Spinal cord (tissue), 10 donors: ENCODE results near the gene PRIMA1. TPM values are rescaled to one million over a fixed set of nuclear protein-coding genes. Genes with fewer than 3 reads are reported as not detected.
A peak's percentile ranks its signal among the peaks of the same experiment; 100 is the strongest.

Experiments used
- DNase-seq, 6 donors: peaks; one replicate each; pipeline versions ENCODE4 v3.0.0 to v3.0.0-alpha.2; 2013 to 2015; ENCODE audit warnings: low spot score in 6 of 6, low read depth in 4 of 6
- H3K27ac ChIP-seq: one replicate; pipeline ENCODE4 v1.5.1; 2013; ENCODE audit warnings: low read depth, low read length, control low read depth
- H3K27me3 ChIP-seq: one replicate; pipeline ENCODE4 v1.6.1; 2013; ENCODE audit warnings: low read length; ENCODE audit not compliant: control insufficient read depth, insufficient read depth
- H3K36me3 ChIP-seq: one replicate; pipeline ENCODE4 v1.6.1; 2013; ENCODE audit warnings: low read length; ENCODE audit not compliant: control insufficient read depth, insufficient read depth
- H3K4me1 ChIP-seq: one replicate; pipeline ENCODE4 v1.6.1; 2013; ENCODE audit warnings: low read length; ENCODE audit not compliant: control insufficient read depth, insufficient read depth
- H3K4me3 ChIP-seq: one replicate; pipeline ENCODE4 v1.5.1; 2013; ENCODE audit warnings: low read depth, low read length, control low read depth
- H3K9me3 ChIP-seq: one replicate; pipeline ENCODE4 v1.6.1; 2013; ENCODE audit warnings: low read length; ENCODE audit not compliant: control insufficient read depth, insufficient read depth
- WGBS: methylation state at CpG from one replicate; pipeline ENCODE4 v1.1.5; 2013; ENCODE audit warnings: missing lambda C conversion rate; ENCODE audit not compliant: insufficient coverage; 5-methylcytosine and 5-hydroxymethylcytosine counted together
- polyA plus RNA-seq, 2 donors: library from polyadenylated mRNA; unstranded; fragments of 120-200 nt; gene quantifications; one replicate each; pipeline ENCODE4 v1.2.1, GENCODE V29; 2013; ENCODE audit not compliant: insufficient read length in 2 of 2
- total RNA-seq, 2 donors: library from RNA; depleted of rRNA in 1 of 2; stranded (reverse); fragments of 120-200 nt in 1 of 2; fragments of >200 nt in 1 of 2; gene quantifications; one replicate each; pipeline versions ENCODE4 v1.2.3 to v1.2.4, GENCODE V29; 2013 to 2014
- donor health status: healthy.

The PRIMA1 gene
- total and polyA plus RNA-seq, 4 donors: 4.5 to 27.8 (median 12.0) TPM

DNA sequence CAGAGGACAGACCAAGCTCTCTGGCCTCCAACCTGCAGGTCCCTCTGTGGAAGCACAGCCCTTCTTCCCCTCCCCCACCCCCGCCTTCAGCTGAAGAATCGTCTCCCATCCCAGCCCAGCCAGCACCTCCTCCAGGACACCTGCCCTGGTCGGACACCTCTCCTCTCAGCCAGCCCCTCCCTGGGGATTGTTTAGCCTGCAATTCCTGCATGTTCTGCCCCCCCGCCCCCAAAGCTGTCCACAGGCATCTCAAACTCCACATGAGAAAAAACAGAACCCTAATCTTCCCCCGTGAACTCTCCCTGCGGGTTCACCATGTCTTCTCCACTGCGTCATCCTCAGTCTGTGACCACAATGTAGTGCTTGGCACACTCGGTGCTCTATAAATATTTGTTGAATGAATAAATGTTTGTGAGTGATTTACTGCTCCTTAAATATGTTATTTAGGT is 24.1 kb downstream of the PRIMA1 start:
- Histone ChIP-seq H3K27me3 (no peaks in the 10 kb centered on the region), H3K27ac (peak overlapping the region; percentile 15), H3K36me3 (peaks cover 8% of the 10 kb centered on the region), H3K9me3 (no peaks in the 10 kb centered on the region), H3K4me1 (peaks cover 48% of the 10 kb centered on the region), H3K4me3 (no peak overlapping the region)
- 50% methylated on average over 1 of the region's 8 CpGs for WGBS
- peak in 1 of 6 donors; percentile 54 for DNase-seq

DNA sequence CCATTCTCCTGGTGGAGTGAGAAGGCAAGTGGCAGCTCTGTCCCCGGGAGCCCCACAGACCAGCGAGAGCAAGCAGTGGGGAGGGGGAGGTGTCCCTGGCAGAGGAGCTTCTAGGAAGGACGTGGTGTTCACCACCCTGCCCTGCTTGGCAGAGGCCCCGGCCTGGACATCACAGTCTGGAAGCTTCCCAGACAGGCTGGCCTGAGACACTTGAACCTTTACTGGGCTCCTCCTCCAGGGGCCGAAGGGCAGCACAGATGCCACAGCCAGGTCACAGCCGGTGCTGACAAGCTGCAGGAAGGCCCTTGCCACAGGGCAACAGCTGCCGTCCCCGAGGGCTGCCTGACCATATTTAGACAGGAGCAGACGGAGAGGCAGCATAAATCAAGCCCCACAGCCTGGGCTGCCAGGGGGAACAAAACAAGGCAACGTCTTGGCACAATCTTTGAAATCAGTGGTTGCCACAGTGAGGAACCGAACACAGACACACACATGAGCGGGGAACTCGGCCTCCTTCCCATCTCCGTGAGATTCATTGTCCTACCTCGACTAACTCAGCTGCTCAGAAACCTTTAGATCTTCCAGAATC is 28.5 kb downstream of the PRIMA1 start:
- Histone ChIP-seq H3K27ac (peak overlapping the region; percentile 78), H3K36me3 (peaks cover 11% of the 10 kb centered on the region)

DNA sequence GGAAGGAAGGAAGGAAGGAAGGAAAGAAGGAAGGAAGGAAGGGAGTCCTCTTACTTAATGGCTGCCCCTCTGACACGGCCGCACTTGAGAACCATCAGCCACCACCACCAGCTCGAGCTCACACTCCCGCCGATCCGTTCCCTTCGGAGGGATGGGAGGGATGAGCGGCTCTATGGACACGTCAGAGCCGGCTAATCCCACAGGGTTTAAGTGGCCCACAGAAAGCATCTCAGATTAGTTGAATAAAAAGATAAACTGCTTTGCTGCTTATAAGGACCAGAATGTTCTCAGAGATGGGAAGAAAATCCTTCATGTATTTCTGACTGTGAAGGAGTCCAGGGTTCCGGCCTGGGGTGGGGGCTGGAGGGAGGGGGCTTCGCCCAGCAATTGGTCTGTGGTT is 31.1 kb downstream of the PRIMA1 start:
- no peak for DNase-seq
- WGBS: 96% methylated on average over 12 of the region's 12 CpGs
- Histone ChIP-seq H3K27ac (no peak overlapping the region), H3K9me3 (no peaks in the 10 kb centered on the region), H3K27me3 (no peaks in the 10 kb centered on the region), H3K4me3 (no peak overlapping the region), H3K4me1 (peaks cover 67% of the 10 kb centered on the region), H3K36me3 (peaks cover 3% of the 10 kb centered on the region)

More for the DNA sequence above, 28.5 kb downstream of the PRIMA1 start:
- Histone ChIP-seq H3K27me3 (no peaks in the 10 kb centered on the region), H3K4me3 (no peak overlapping the region), H3K4me1 (peaks cover 65% of the 10 kb centered on the region), H3K9me3 (no peaks in the 10 kb centered on the region)
- WGBS: 6% methylated on average over 15 of the region's 15 CpGs
- DNase-seq: peak in 5 of 6 donors; percentile 47 to 86 (median 61)

DNA sequence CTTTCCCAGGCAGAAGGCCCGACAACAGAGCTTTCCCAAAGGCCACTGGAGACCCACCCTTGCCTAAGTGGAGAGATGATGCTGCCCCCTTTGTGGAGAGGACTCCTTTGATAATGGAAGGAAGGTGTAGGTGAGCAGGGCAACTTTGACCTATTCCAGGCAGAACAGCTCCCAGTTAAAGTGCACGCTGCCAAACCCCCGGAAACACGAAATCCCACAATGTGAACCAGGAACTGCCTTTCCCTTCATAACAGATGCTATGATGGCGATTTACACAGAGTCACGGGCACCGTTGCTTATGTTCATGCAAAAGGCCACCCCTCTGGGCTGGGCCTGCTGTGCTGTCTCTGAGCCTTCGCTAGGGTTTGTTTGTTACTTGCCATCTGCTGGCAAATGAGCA is 34.6 kb downstream of the PRIMA1 start:
- peaks cover 3% of the 10 kb centered on the region for H3K36me3 ChIP-seq
- H3K4me3 ChIP-seq: no peak overlapping the region
- H3K27ac ChIP-seq: peak overlapping the region; percentile 84
- no peaks in the 10 kb centered on the region for H3K27me3 ChIP-seq
- no peaks in the 10 kb centered on the region for H3K9me3 ChIP-seq
- peaks cover 62% of the 10 kb centered on the region for H3K4me1 ChIP-seq
- no peak for DNase-seq
- 85% methylated on average over 8 of the region's 8 CpGs for WGBS

DNA sequence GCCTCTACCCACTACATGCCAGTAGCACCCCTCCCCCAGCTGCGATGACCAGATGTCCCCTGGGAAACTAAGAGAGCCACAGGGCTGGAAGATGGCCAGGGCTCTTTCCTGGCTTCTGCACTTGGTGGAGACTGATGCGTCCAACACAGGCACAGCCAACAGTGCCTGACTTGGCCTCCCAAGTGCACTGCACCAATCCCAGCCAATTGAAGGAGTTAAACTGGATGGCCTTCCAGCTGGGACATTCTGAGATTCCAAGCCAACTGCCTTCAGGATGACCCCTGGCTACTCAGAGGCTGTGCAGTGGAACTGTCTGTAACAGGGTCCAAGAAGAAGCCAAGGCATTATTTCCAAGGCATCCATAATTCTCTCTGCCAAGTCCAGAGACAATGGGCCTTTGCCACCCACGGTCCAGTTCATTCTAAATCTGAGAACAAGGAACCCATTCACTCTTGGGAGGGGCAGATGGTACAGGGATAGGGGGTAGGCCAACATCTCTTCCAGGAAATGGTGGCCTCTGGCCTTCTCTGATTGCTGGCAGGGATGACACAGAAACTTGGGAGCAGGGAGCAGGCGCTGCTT is 35.2 kb downstream of the PRIMA1 start:
- Histone ChIP-seq H3K4me3 (no peak overlapping the region), H3K36me3 (peaks cover 4% of the 10 kb centered on the region), H3K27ac (peak overlapping the region; percentile 84), H3K4me1 (peaks cover 62% of the 10 kb centered on the region), H3K27me3 (no peaks in the 10 kb centered on the region), H3K9me3 (no peaks in the 10 kb centered on the region)
- DNase-seq: peak; percentile 56 to 91 (median 70)
- 29% methylated on average over 3 of the region's 4 CpGs for WGBS

DNA sequence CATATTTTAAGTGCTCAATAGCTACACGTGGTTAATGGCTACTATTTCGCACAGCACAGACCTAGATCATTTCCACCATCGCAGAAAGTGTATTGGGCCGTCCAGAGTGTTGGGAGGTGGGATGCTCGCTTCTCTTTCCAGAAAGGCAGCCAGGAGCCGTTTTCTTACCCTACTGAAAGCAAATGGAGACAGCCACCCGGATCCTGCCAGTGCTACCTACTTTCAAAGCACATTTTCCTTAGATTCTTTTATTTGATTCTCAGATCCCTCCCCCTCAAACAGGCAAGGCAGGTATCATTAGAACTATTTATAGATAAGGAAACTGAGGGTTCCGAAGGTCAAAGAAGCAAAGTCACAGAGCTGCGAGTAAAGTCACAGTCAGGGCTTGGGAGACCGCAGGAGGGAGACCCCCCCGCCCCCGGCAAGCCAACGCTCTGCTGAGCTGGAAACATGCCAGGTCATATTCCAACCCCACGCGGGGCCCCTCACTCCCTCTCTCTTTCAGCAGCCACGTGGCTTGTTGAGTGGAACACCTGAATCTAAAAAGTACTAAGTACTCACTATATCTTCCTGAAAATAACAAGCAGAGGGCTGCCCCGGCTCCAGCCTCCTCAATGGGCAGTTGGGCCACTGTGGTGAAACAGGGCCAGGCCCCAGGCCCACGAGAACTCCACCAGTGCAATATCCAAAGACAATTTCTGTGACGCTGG is 36.2 kb downstream of the PRIMA1 start:
- H3K27me3 ChIP-seq: no peaks in the 10 kb centered on the region
- peak overlapping the region; percentile 84 for H3K27ac ChIP-seq
- whole genome bisulfite sequencing: 42% methylated on average over 9 of the region's 19 CpGs
- H3K9me3 ChIP-seq: no peaks in the 10 kb centered on the region
- DNase-seq: no peak
- peaks cover 9% of the 10 kb centered on the region for H3K36me3 ChIP-seq
- no peak overlapping the region for H3K4me3 ChIP-seq
- peaks cover 62% of the 10 kb centered on the region for H3K4me1 ChIP-seq

DNA sequence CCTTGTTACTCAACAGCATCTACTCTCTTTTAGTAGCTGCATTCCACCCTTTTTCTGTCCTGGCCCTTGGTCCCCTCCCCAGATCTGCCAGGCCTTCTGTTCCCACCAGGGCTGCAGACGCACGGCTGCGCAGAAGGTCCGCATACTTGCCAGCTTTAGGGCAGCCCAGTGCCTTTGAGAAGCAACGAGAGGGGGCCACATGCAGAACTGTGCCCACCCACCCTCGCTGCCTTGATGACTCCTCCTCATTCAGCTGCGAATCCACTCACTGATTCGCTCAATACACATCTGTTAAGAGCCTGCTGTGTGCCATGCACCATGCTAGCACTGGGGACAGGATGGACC is 39.2 kb downstream of the PRIMA1 start:
- 50% methylated on average over 8 of the region's 8 CpGs for WGBS
- H3K27ac ChIP-seq: peak overlapping the region; percentile 87
- H3K4me3 ChIP-seq: no peak overlapping the region
- H3K36me3 ChIP-seq: peaks cover 11% of the 10 kb centered on the region
- DNase-seq: no peak
- no peaks in the 10 kb centered on the region for H3K9me3 ChIP-seq
- H3K27me3 ChIP-seq: no peaks in the 10 kb centered on the region
- H3K4me1 ChIP-seq: peaks cover 84% of the 10 kb centered on the region

DNA sequence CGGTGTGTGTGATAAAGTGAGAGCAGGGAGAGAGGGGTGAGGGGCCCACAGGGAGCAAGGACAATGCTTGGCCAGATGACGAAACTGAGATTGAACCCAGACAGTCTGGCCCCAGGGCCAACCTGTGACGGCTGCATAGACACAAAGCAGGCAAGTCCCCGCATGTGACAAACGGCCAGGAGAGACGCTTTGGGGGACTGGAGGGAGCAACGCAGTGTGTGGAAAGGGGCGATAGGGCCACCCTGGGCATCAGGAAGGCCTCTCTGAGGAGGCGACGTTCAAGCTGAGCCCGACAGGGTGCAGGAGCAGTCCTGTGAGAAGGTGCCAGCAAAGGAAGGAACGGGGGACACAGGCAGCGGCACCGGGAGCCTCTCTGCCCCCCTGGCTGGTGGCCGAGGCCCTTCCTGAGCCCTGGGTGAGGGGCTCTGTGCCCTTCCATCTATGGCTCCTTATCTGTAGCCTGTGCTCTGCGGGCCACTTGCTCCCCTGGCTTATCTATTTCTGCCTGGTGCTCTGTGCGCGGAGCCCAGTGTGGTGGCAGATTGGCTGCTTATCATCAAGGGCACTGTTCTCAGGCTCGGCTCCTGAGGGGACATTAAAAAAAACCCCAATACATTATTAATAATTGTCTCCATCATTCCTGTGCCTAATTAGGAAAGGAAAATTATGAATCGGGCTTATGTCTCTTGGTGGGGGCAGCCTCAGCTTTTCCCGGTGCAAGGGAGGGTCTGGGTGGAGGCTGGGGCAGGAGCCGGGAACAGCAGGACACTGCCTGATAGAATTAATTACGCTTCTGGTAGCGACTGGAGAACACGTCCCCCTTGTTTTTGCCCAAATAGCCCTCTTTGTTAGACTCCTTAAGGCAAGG is 39.8 kb downstream of the PRIMA1 start:
- Histone ChIP-seq H3K27me3 (no peaks in the 10 kb centered on the region), H3K27ac (peak overlapping the region; percentile 87), H3K9me3 (no peaks in the 10 kb centered on the region), H3K4me1 (peaks cover 84% of the 10 kb centered on the region), H3K4me3 (no peak overlapping the region), H3K36me3 (peaks cover 16% of the 10 kb centered on the region)
- WGBS: 43% methylated on average over 21 of the region's 25 CpGs
- DNase-seq: peak in 2 of 6 donors; percentile 68 to 69

DNA sequence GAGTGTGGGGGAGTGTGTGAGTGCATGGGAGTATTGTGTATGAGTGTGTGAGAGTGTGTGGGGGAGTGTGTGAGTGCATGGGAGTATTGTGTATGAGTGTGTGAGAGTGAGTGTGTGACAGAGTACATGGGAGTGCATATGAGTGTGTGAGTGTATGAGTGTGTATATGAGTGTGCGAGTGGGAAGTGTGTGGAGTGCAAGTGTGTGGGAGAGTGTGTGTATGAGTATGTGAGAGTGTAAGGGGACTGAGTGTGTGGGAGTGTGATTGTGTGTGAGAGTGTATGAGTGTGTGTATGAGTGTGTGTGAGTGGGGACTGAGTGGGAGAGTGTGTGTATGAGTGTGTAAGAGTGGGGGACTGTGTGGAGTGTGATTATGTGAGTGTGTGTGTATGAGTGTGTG is 40.7 kb downstream of the PRIMA1 start:
- H3K27ac ChIP-seq: peak overlapping the region; percentile 87
- no peaks in the 10 kb centered on the region for H3K9me3 ChIP-seq
- no peaks in the 10 kb centered on the region for H3K27me3 ChIP-seq
- peaks cover 16% of the 10 kb centered on the region for H3K36me3 ChIP-seq
- no peak for DNase-seq
- no peak overlapping the region for H3K4me3 ChIP-seq
- H3K4me1 ChIP-seq: peaks cover 84% of the 10 kb centered on the region
- 100% methylated on average over 1 of the region's 1 CpG for WGBS
